ENCODE data around the gene LCN9. TPM values are rescaled to one million over a fixed set of nuclear protein-coding genes. Genes with fewer than 3 reads are reported as not detected.
A peak's percentile ranks its signal among the peaks of the same experiment; 100 is the strongest.

Gene LCN9
- total and polyA plus RNA-seq, 2 donors from 2014 or later = not detected

- Histone ChIP-seq H3K9ac (ENCODE audit: low read length in 3 of 3) (no peak overlapping the region), H3K4me3 (ENCODE audit: low read length in 3 of 3) (no peak overlapping the region), H3K27me3 (ENCODE audit: control insufficient read depth, insufficient read depth, low read length) (no peaks in the 10 kb centered on the region), H3K36me3 (ENCODE audit: control insufficient read depth in 2 of 3, insufficient read depth in 3 of 3, low read length in 3 of 3) (no peaks in the 10 kb centered on the region), H3K27ac (ENCODE audit: low read depth in 2 of 2, low read length in 2 of 2) (no peak overlapping the region), H3K4me1 (ENCODE audit: control insufficient read depth in 2 of 3, insufficient read depth in 2 of 3, low read depth in 1 of 3, low read length in 3 of 3) (no peaks in the 10 kb centered on the region), H3K9me3 (ENCODE audit: control insufficient read depth in 2 of 3, insufficient read depth in 1 of 3, low read length in 3 of 3) (no peaks in the 10 kb centered on the region)
- intact Hi-C loops (cut with DNase I) = no loop called here
- DNase-seq (peak in 1 of 5 donors; percentile 64), FAIRE-seq (no peak)
- TF ChIP-seq CTCF (IDR thresholded peaks at IDR 0.05; ENCODE audit: borderline replicate concordance, extremely low read depth, insufficient read depth) = no peak
Measured at GRCh38 chr9:135678236-135679017, 15.3 kb downstream of the LCN9 start.

GRCh38 chr9:135680056-135680455, 16.9 kb downstream of the LCN9 start:
- Histone ChIP-seq H3K27me3 (ENCODE audit: control insufficient read depth, insufficient read depth, low read length) (no peaks in the 10 kb centered on the region), H3K36me3 (ENCODE audit: control insufficient read depth in 2 of 3, insufficient read depth in 3 of 3, low read length in 3 of 3) (no peaks in the 10 kb centered on the region), H3K4me3 (ENCODE audit: low read length in 3 of 3) (no peak overlapping the region), H3K9me3 (ENCODE audit: control insufficient read depth in 2 of 3, insufficient read depth in 1 of 3, low read length in 3 of 3) (no peaks in the 10 kb centered on the region), H3K27ac (ENCODE audit: low read depth in 2 of 2, low read length in 2 of 2) (no peak overlapping the region), H3K9ac (ENCODE audit: low read length in 3 of 3) (no peak overlapping the region), H3K4me1 (ENCODE audit: control insufficient read depth in 2 of 3, insufficient read depth in 2 of 3, low read depth in 1 of 3, low read length in 3 of 3) (no peaks in the 10 kb centered on the region)
- DNase-seq (no peak), FAIRE-seq (no peak)
- intact Hi-C loops (cut with DNase I) = no loop called here
- no peak for TF ChIP-seq CTCF (IDR thresholded peaks at IDR 0.05; ENCODE audit: borderline replicate concordance, extremely low read depth, insufficient read depth)

- FAIRE-seq = no peak
- no peak overlapping the region for H3K9ac ChIP-seq (ENCODE audit: low read length in 3 of 3)
- H3K9me3 ChIP-seq (ENCODE audit: control insufficient read depth in 2 of 3, insufficient read depth in 1 of 3, low read length in 3 of 3) = no peaks in the 10 kb centered on the region
- H3K4me1 ChIP-seq (ENCODE audit: control insufficient read depth in 2 of 3, insufficient read depth in 2 of 3, low read depth in 1 of 3, low read length in 3 of 3) = no peaks in the 10 kb centered on the region
- intact Hi-C loops (cut with DNase I) = no loop called here
- TF ChIP-seq CTCF (IDR thresholded peaks at IDR 0.05; ENCODE audit: borderline replicate concordance, extremely low read depth, insufficient read depth) = no peak
- H3K4me3 ChIP-seq (ENCODE audit: low read length in 3 of 3) = no peak overlapping the region
- H3K36me3 ChIP-seq (ENCODE audit: control insufficient read depth in 2 of 3, insufficient read depth in 3 of 3, low read length in 3 of 3) = no peaks in the 10 kb centered on the region
- no peaks in the 10 kb centered on the region for H3K27me3 ChIP-seq (ENCODE audit: control insufficient read depth, insufficient read depth, low read length)
- peak in 1 of 5 donors; percentile 67 for DNase-seq
- H3K27ac ChIP-seq (ENCODE audit: low read depth in 2 of 2, low read length in 2 of 2) = no peak overlapping the region
Measured at GRCh38 chr9:135681161-135681560, 18.1 kb downstream of the LCN9 start.
